Measurements from ENCODE around the gene LUM. TPM values are rescaled to one million over a fixed set of nuclear protein-coding genes. Genes with fewer than 3 reads are reported as not detected.

LUM gene
- total RNA-seq, result 0.60 and 2.8 TPM in 2 replicates

GRCh38 chr12:91111366-91112325, at the start of gene LUM:
TSS of gene LUM (minus strand) at chr12:91111494. CDS start at chr12:91108979, 2,515 bp downstream.

DNA sequence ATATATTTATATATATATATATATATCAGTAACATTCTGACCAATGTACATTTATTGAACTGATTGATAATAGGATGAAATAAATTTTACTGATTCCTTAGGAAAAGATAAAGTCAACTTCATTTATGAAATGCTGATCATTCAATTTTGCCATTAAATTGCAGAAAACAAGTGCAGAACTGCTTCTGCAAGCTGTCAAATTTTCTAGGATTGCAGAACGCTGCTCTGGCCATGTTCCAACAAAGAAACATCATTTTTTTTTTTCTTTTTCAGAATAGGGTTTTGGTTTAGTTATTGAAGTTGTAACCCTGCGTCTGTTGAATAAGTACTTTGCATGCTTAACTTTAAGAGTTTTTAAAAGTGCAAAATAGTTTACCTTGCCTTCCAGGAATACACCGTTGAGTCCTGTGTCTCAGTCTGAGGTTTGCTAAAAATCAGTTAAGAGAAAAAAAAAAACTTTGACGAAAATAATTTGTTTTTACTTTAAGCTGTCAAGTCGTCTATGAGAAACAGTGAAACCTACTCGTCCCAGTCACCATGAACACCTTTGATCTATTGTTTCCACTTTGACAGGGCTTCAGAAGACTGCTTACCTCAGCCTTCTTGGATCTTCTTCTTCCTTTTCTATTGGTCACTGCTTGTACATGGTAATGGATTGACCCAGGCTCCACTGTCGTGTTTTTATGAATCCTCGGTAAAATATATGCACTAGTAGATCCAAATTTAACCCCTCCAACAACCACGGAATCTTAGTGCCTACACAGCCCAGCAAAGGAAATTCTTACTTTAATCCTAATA, 53.7 kb downstream of the LUM start, which contains the start of gene KERA:
KERA (minus strand) TSS at position 657 of the 798 bp plus-strand sequence. CDS start 1,743 bp downstream, outside the sequence.

Other genes with a start within 250 kb of the LUM start
- gene CCER1, start 156.3 kb downstream of the LUM start, total RNA-seq, result not detected in 2 replicates
- gene EPYC, start 106.5 kb downstream of the LUM start, total RNA-seq, result not detected in 2 replicates
- not detected in 2 replicates for gene KERA, start 53.5 kb downstream of the LUM start, total RNA-seq
- 7.9 and 9.9 TPM in 2 replicates for gene DCN, start 71.3 kb upstream of the LUM start, total RNA-seq

Measured in airway epithelial cell (primary cell).